Kidney capillary endothelial cell (primary cell): ENCODE measurements around the gene EPHA4.
"Not testable (repeated sequence)": the region's sequence is repeated elsewhere in the genome, so short reads cannot be mapped to it uniquely, and the experiment has no call there.

Source experiments
- DNase-seq: peaks from one replicate; pipeline ENCODE4 v3.0.0-alpha.2; 2018; ENCODE audit warnings: low spot score

The EPHA4 gene

GRCh38 chr2:221539246-221539645 is 32.9 kb downstream of the EPHA4 start:
- DNase-seq = no peak

- DNase-seq = no peak
Observed at GRCh38 chr2:221535824-221536223, 36.3 kb downstream of the EPHA4 start.

GRCh38 chr2:221533299-221533698 is 38.8 kb downstream of the EPHA4 start:
- no peak for DNase-seq

GRCh38 chr2:221532641-221533040 is 39.5 kb downstream of the EPHA4 start:
- no peak for DNase-seq

- DNase-seq = no peak
Observed at GRCh38 chr2:221530653-221531037, 41.5 kb downstream of the EPHA4 start.

GRCh38 chr2:221529943-221530652 is 42.0 kb downstream of the EPHA4 start:
- DNase-seq = peak; percentile 75

- DNase-seq = no peak
Observed at GRCh38 chr2:221529177-221529942, 42.7 kb downstream of the EPHA4 start.

- DNase-seq = no peak
Observed at GRCh38 chr2:221527776-221528309, 44.3 kb downstream of the EPHA4 start.

GRCh38 chr2:221524158-221524557 is 47.9 kb downstream of the EPHA4 start:
- no peak for DNase-seq

- DNase-seq = no peak
Observed at GRCh38 chr2:221521233-221521845, 50.8 kb downstream of the EPHA4 start.

- no peak for DNase-seq
Observed at GRCh38 chr2:221518935-221519625, 53.0 kb downstream of the EPHA4 start.

- DNase-seq = no peak
Observed at GRCh38 chr2:221518201-221518934, 53.7 kb downstream of the EPHA4 start.

- peak; percentile 56 for DNase-seq
Observed at GRCh38 chr2:221517696-221518151, 54.4 kb downstream of the EPHA4 start.

GRCh38 chr2:221517146-221517695 is 54.9 kb downstream of the EPHA4 start:
- no peak for DNase-seq

GRCh38 chr2:221515864-221516263 is 56.2 kb downstream of the EPHA4 start:
- no peak for DNase-seq

GRCh38 chr2:221514305-221515040 is 57.6 kb downstream of the EPHA4 start:
- no peak for DNase-seq

- no peak for DNase-seq
Observed at GRCh38 chr2:221513232-221513631, 58.9 kb downstream of the EPHA4 start.

GRCh38 chr2:221511325-221511724 is 60.8 kb downstream of the EPHA4 start:
- not testable (repeated sequence) for DNase-seq

- DNase-seq = no peak
Observed at GRCh38 chr2:221506469-221506868, 65.6 kb downstream of the EPHA4 start.

GRCh38 chr2:221505605-221506004 is 66.5 kb downstream of the EPHA4 start:
- no peak for DNase-seq
